Activated T-helper 1 cell treated with anti-CD3 and anti-CD28 coated beads, Interleukin-2, amount 50 U/mL, for 16 hours (primary cell): ENCODE results near the gene ST6GALNAC1.
"Not testable (repeated sequence)": the region's sequence is repeated elsewhere in the genome, so short reads cannot be mapped to it uniquely, and the experiment has no call there.

Experiments
- DNase-seq, 2 donors: peaks; one replicate each; pipeline ENCODE4 v3.0.0-alpha.2; 2020; ENCODE audit warnings: low read depth in 1 of 2, low spot score in 1 of 2

The ST6GALNAC1 gene

GRCh38 chr17:76614064-76614759 lies 29.3 kb downstream of the ST6GALNAC1 start:
- DNase-seq = not testable (repeated sequence)

GRCh38 chr17:76612977-76613851 lies 30.3 kb downstream of the ST6GALNAC1 start:
- DNase-seq = no peak

GRCh38 chr17:76612465-76612864 lies 31.1 kb downstream of the ST6GALNAC1 start:
- DNase-seq = no peak

- DNase-seq = no peak
Measured at GRCh38 chr17:76611758-76612157, 31.8 kb downstream of the ST6GALNAC1 start.

GRCh38 chr17:76611080-76611749 lies 32.3 kb downstream of the ST6GALNAC1 start:
- DNase-seq = not testable (repeated sequence)

GRCh38 chr17:76606685-76607084 lies 36.9 kb downstream of the ST6GALNAC1 start:
- not testable (repeated sequence) for DNase-seq

- DNase-seq = no peak
Measured at GRCh38 chr17:76601065-76601464, 42.5 kb downstream of the ST6GALNAC1 start.

- DNase-seq = no peak
Measured at GRCh38 chr17:76599694-76600460, 43.7 kb downstream of the ST6GALNAC1 start.

- DNase-seq = no peak
Measured at GRCh38 chr17:76598004-76598439, 45.5 kb downstream of the ST6GALNAC1 start.

- no peak for DNase-seq
Measured at GRCh38 chr17:76597156-76598003, 46.2 kb downstream of the ST6GALNAC1 start.

- no peak for DNase-seq
Measured at GRCh38 chr17:76594690-76595089, 48.9 kb downstream of the ST6GALNAC1 start.

- no peak for DNase-seq
Measured at GRCh38 chr17:76593959-76594358, 49.6 kb downstream of the ST6GALNAC1 start.

- DNase-seq = no peak
Measured at GRCh38 chr17:76593384-76593826, 50.2 kb downstream of the ST6GALNAC1 start.

GRCh38 chr17:76588182-76588581 lies 55.4 kb downstream of the ST6GALNAC1 start:
- DNase-seq = no peak

- no peak for DNase-seq
Measured at GRCh38 chr17:76586741-76587487, 56.6 kb downstream of the ST6GALNAC1 start.

- no peak for DNase-seq
Measured at GRCh38 chr17:76585649-76586593, 57.6 kb downstream of the ST6GALNAC1 start, which contains the start of gene ST6GALNAC2. Gene ST6GALNAC2, minus strand, starts transcription at chr17:76585860. Its CDS starts 52 bp downstream, at chr17:76585808.

GRCh38 chr17:76585033-76585648 lies 58.4 kb downstream of the ST6GALNAC1 start:
- no peak for DNase-seq
